RWPE1 (cell line): ENCODE results near the gene NAP1L5.
A peak's percentile ranks its signal among the peaks of the same experiment; 100 is the strongest.

Experiments used
- CTCF ChIA-PET: fragments of 350-600 bp; sonication (Branson Sonifier 250); formaldehyde crosslinking; extraction: SDS; loops from one replicate; lab custom pipeline; 2021; lab: Yijun Ruan, JAX
- POLR2A ChIA-PET: fragments of 400-600 bp; formaldehyde crosslinking; extraction: SDS; loops from one replicate; lab custom pipeline; 2020; ENCODE audit warnings: antibody characterized with exemption; ENCODE audit not compliant: low non-redundant PET; lab: Yijun Ruan, JAX
- DNase-seq: peaks from one replicate; pipeline ENCODE4 v3.0.0; 2012; ENCODE audit warnings: low spot score
- H3K27ac ChIP-seq: fragments of 450-650 bp; 2 replicates; pipeline ENCODE4 v1.5.1; 2017
- TF ChIP-seq, protein P1 (sequence below): fragments of 450-650 bp; conservative IDR thresholded peaks from 2 replicates; pipeline ENCODE4 v1.5.1; 2017; ENCODE audit warnings: low read depth, mild to moderate bottlenecking

The NAP1L5 gene, protein sequence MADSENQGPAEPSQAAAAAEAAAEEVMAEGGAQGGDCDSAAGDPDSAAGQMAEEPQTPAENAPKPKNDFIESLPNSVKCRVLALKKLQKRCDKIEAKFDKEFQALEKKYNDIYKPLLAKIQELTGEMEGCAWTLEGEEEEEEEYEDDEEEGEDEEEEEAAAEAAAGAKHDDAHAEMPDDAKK

DNA sequence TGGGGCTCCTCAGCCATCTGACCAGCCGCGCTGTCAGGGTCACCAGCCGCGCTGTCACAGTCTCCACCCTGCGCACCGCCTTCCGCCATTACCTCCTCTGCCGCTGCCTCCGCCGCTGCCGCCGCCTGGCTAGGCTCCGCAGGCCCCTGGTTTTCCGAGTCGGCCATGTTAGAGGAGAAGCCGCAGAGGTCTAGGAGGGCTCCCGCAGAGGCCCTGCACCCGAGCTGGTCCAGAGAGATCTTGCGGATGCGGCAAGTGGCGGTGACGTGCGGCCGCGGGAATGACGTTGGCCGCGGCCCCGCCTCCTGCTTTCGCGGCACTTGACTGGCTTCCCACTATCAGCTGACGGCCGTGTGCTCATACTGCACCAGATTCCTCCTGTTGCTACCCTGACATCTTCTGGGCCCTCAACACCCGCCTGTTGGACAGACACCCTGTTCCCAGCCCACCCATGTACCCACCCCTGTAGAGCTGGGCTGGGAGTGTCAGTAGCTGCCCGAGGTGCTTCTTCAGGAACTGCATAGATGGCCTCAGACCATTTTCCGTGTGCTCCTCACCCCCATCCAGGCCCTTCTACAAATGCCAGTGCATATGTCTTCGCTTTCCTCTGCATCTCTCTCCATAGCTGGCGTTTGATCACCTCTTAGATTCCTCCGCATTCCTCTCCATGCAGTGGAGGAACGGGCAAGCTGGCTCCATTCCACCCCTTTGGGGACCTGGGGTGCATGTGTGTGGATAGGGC lies at the start of gene NAP1L5:
TSS of gene NAP1L5 (minus strand) at position 242 of the 742 bp plus-strand sequence. CDS start at position 167, 75 bp downstream.
- DNase-seq, result peak; percentile 8
- H3K27ac ChIP-seq, result no peak within 1 kb of the TSS
- ChIA-PET POLR2A (no interaction called here), CTCF (interaction anchor here (0.5 to 0.8 kb wide), 3 partner anchors 37 to 809 kb away, joined by 3 to 4 read pairs (median 3); no protein-coding TSS in a partner anchor)
- TF ChIP-seq, protein P1, sequence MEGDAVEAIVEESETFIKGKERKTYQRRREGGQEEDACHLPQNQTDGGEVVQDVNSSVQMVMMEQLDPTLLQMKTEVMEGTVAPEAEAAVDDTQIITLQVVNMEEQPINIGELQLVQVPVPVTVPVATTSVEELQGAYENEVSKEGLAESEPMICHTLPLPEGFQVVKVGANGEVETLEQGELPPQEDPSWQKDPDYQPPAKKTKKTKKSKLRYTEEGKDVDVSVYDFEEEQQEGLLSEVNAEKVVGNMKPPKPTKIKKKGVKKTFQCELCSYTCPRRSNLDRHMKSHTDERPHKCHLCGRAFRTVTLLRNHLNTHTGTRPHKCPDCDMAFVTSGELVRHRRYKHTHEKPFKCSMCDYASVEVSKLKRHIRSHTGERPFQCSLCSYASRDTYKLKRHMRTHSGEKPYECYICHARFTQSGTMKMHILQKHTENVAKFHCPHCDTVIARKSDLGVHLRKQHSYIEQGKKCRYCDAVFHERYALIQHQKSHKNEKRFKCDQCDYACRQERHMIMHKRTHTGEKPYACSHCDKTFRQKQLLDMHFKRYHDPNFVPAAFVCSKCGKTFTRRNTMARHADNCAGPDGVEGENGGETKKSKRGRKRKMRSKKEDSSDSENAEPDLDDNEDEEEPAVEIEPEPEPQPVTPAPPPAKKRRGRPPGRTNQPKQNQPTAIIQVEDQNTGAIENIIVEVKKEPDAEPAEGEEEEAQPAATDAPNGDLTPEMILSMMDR, result no peak

DNA sequence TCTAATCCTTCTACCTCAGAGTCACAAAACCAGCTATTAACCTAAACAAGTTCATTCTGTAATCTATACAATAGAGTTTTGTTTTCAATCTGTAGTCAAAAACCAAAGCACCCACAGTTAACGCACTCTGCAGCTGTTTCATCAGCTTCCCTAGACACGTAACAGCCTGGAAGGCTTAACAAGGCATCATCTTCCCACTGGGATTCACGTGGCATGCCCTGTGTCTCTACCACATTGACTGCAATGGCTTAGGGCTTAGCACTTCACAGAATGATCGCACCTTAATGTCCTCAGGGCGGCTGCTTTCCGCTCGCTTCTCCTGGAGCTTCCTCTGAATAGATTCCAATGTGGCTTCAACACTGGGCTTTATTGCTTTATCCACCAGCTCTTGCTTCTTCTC lies 49.7 kb upstream of the NAP1L5 start:
- ChIA-PET CTCF (no interaction called here), POLR2A (no interaction called here)
- TF ChIP-seq, protein P1, result no peak
- H3K27ac ChIP-seq, result no peak overlapping the region
- DNase-seq, result no peak

DNA sequence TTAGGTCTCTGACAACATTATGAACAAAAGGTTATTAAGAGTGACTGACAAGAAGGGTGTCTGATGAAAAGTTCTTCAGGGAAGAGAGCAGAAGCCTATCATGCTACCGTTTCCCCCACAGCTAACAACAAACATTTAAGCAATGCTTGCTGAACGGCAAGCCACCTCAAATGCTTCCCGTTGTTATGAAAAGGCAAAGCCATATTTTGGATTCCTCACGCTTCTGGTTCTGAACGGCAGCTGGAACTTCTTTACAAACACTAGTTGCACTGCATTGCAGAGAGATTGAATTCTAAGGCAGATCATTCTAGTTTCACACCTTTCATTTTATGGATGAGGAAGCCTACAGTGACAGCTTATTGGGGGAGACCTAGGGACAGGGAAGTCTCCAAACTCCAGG lies 48.6 kb upstream of the NAP1L5 start:
- ChIA-PET POLR2A (no interaction called here), CTCF (no interaction called here)
- H3K27ac ChIP-seq, result no peak overlapping the region
- no peak for DNase-seq
- TF ChIP-seq, protein P1, result no peak

DNA sequence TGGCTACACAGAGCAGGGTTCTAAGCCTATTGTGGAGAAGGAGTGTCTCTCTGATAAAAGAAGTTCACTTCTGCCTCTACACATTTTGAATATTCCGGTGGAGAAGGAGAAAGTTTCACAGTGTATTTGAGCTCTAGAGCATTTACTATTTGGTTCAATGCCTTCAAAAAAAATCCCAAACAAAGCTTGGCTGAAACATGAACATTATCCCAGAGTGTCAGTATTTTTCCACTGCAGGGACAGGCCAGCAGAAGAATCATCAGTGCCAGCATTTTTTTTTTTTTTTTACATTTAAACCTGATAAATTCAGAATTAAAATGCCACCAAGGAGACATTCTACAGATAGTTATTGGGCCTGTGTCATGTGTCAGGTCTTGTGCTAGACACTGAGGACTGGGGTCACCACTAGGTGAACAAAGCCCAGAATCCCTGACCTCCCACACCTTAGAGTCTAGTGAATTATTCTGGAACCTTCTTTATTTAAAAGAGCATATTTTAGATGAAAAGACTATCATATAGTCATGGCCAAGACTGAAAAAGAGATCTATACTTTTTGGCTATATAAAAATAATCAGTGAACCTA lies 48.0 kb upstream of the NAP1L5 start:
- POLR2A ChIA-PET, result no interaction called here
- no peak for DNase-seq
- TF ChIP-seq, protein P1, result no peak
- CTCF ChIA-PET, result interaction anchor here (0.6 kb wide), 1 partner anchor 333 kb away, joined by 3 read pairs; no protein-coding TSS in a partner anchor
- no peak overlapping the region for H3K27ac ChIP-seq

DNA sequence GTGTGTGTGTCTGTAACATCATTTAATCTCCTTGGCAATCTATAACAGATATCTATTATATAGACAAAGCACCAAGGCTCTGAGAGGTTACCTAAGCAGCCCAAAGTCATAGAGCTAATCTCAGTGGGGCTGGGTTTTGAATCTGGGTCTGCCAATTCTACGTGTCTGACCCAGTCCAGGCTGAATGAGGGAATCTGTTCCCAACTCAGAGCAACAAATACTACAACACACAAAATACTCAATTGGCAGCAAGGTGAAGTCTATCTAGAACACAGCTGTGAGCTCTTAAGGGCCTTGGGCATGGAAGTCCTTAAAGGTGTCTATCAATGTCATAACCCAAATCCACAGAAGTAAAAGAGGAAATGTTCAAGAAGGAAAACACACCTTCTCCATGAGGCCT lies 47.5 kb upstream of the NAP1L5 start:
- ChIA-PET CTCF (interaction anchor here (0.5 to 0.6 kb wide), 2 partner anchors 41 to 333 kb away, joined by 3 read pairs; no protein-coding TSS in a partner anchor), POLR2A (no interaction called here)
- no peak for DNase-seq
- no peak overlapping the region for H3K27ac ChIP-seq
- TF ChIP-seq, protein P1, result no peak

DNA sequence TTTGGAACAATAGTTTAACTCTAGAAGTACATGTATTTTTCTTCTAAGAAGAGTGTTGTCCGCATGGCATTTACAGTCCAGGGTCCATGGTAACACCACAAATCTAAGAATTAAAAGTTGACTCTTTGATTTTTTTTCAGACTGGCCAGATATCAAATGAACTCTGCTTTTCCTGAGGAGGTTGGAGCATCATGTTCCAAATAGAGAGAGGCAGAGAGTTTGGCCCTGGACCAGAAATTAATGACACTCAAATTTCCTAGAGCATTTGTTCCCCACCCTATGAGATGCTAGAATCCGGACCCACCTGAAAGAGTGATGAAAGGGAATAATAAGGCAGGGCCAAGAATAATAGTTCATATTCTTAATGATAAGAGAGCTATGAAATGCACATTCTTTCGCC lies 47.0 kb upstream of the NAP1L5 start:
- DNase-seq, result no peak
- no peak overlapping the region for H3K27ac ChIP-seq
- TF ChIP-seq, protein P1, result no peak
- CTCF ChIA-PET, result interaction anchor here (0.5 kb wide), 1 partner anchor 41 kb away, joined by 3 read pairs; no protein-coding TSS in a partner anchor
- POLR2A ChIA-PET, result no interaction called here
